Immature natural killer cell (primary cell): ENCODE measurements around the gene ATE1. TPM values are rescaled to one million over a fixed set of nuclear protein-coding genes. Genes with fewer than 3 reads are reported as not detected.
"Not testable (repeated sequence)": the region's sequence is repeated elsewhere in the genome, so short reads cannot be mapped to it uniquely, and the experiment has no call there.

Experiments used
- DNase-seq, 3 donors: peaks; one replicate each; pipeline ENCODE4 v3.0.0; 2022; ENCODE audit warnings: mixed read lengths in 1 of 3
- H3K27ac Mint-ChIP-seq, 6 donors: one replicate each; pipeline ENCODE4 v1.8.0; 2020; ENCODE audit warnings: mixed read lengths in 6 of 6, mild to moderate bottlenecking in 5 of 6, inconsistent platforms in 4 of 6, moderate library complexity in 3 of 6
- H3K27me3 Mint-ChIP-seq, 3 donors: one replicate each; pipeline ENCODE4 v1.8.0; 2020 to 2021; ENCODE audit warnings: low read depth in 3 of 3, mild to moderate bottlenecking in 3 of 3, mixed read lengths in 3 of 3, moderate library complexity in 3 of 3, inconsistent platforms in 1 of 3
- H3K36me3 Mint-ChIP-seq, 3 donors: one replicate each; pipeline ENCODE4 v1.8.0; 2020; ENCODE audit warnings: mixed read lengths in 3 of 3, inconsistent platforms in 2 of 3, mild to moderate bottlenecking in 2 of 3
- H3K4me1 Mint-ChIP-seq, 2 donors: one replicate each; pipeline ENCODE4 v1.8.0; 2020; ENCODE audit warnings: inconsistent platforms in 2 of 2, mild to moderate bottlenecking in 2 of 2, mixed read lengths in 2 of 2, moderate library complexity in 1 of 2
- H3K4me3 Mint-ChIP-seq, 5 donors: one replicate each; pipeline ENCODE4 v1.8.0; 2020; ENCODE audit warnings: mild to moderate bottlenecking in 5 of 5, mixed read lengths in 5 of 5, inconsistent platforms in 3 of 5, moderate library complexity in 3 of 5
- H3K9me3 Mint-ChIP-seq, 6 donors: one replicate each; pipeline ENCODE4 v1.8.0; 2020; ENCODE audit warnings: mild to moderate bottlenecking in 6 of 6, mixed read lengths in 6 of 6, inconsistent platforms in 4 of 6, moderate library complexity in 3 of 6
- polyA plus RNA-seq, 3 donors: library from polyadenylated mRNA; unstranded; fragments of 300-500 nt; fragmentation: Illumina TruSeq; gene quantifications; one replicate each; pipeline ENCODE4 v1.2.3, GENCODE V29; 2021

Gene ATE1
- polyA plus RNA-seq, 3 donors from 2014 or later: 16.9 to 34.5 (median 32.9) TPM

- Mint-ChIP-seq H3K27ac (no peak overlapping the region), H3K36me3 (peaks cover 6 to 17% (median 12%) of the 10 kb centered on the region in 3 donors), H3K9me3 (no peaks in the 10 kb centered on the region), H3K4me3 (no peak overlapping the region), H3K4me1 (no peaks in the 10 kb centered on the region), H3K27me3 (no peaks in the 10 kb centered on the region)
- DNase-seq: no peak
Measured at GRCh38 chr10:121949049-121949448, 21.2 kb upstream of the ATE1 start.

GRCh38 chr10:121947343-121948330 lies 19.8 kb upstream of the ATE1 start:
- Mint-ChIP-seq H3K4me1 (no peaks in the 10 kb centered on the region), H3K27ac (peak overlapping the region in 1 of 6 donors; percentile 16), H3K27me3 (peaks cover 0 to under 1% (median 0%) of the 10 kb centered on the region in 3 donors), H3K4me3 (no peak overlapping the region), H3K36me3 (peaks cover 3 to 11% (median 5%) of the 10 kb centered on the region in 3 donors), H3K9me3 (no peaks in the 10 kb centered on the region)
- no peak for DNase-seq

- no peak overlapping the region for H3K4me3 Mint-ChIP-seq
- DNase-seq: no peak
- H3K27ac Mint-ChIP-seq: no peak overlapping the region
- peaks cover 0 to 2% (median 0%) of the 10 kb centered on the region in 6 donors for H3K9me3 Mint-ChIP-seq
- H3K4me1 Mint-ChIP-seq: no peaks in the 10 kb centered on the region
- peaks cover 3 to 14% (median 4%) of the 10 kb centered on the region in 3 donors for H3K27me3 Mint-ChIP-seq
- H3K36me3 Mint-ChIP-seq: no peaks in the 10 kb centered on the region
Measured at GRCh38 chr10:121942749-121943416, 15.1 kb upstream of the ATE1 start.

- peaks cover 0 to 2% (median 0%) of the 10 kb centered on the region in 6 donors for H3K9me3 Mint-ChIP-seq
- H3K27ac Mint-ChIP-seq: no peak overlapping the region
- H3K4me3 Mint-ChIP-seq: no peak overlapping the region
- no peak for DNase-seq
- H3K4me1 Mint-ChIP-seq: no peaks in the 10 kb centered on the region
- H3K36me3 Mint-ChIP-seq: no peaks in the 10 kb centered on the region
- H3K27me3 Mint-ChIP-seq: peaks cover 3 to 14% (median 6%) of the 10 kb centered on the region in 3 donors
Measured at GRCh38 chr10:121941532-121941931, 13.7 kb upstream of the ATE1 start.

- Mint-ChIP-seq H3K9me3 (peaks cover 0 to 2% (median 0%) of the 10 kb centered on the region in 6 donors), H3K36me3 (no peaks in the 10 kb centered on the region), H3K27ac (no peak overlapping the region), H3K4me1 (no peaks in the 10 kb centered on the region), H3K4me3 (no peak overlapping the region), H3K27me3 (peaks cover 3 to 11% (median 3%) of the 10 kb centered on the region in 3 donors)
- no peak for DNase-seq
Measured at GRCh38 chr10:121936295-121936694, 8.5 kb upstream of the ATE1 start.

- H3K4me1 Mint-ChIP-seq: no peaks in the 10 kb centered on the region
- no peaks in the 10 kb centered on the region for H3K36me3 Mint-ChIP-seq
- DNase-seq: no peak
- peaks cover 1 to 8% (median 3%) of the 10 kb centered on the region in 3 donors for H3K27me3 Mint-ChIP-seq
- peaks cover 0 to 2% (median 0%) of the 10 kb centered on the region in 6 donors for H3K9me3 Mint-ChIP-seq
- peak overlapping the region in 1 of 6 donors; percentile 50 for H3K27ac Mint-ChIP-seq
- no peak overlapping the region for H3K4me3 Mint-ChIP-seq
Measured at GRCh38 chr10:121935702-121936101, 7.9 kb upstream of the ATE1 start.

- H3K27me3 Mint-ChIP-seq: peaks cover 0 to 11% (median 2%) of the 10 kb centered on the region in 3 donors
- peak overlapping the region in 4 of 5 donors; percentile 18 to 73 (median 37) for H3K4me3 Mint-ChIP-seq
- H3K27ac Mint-ChIP-seq: peak overlapping the region in 4 of 6 donors; percentile 61 to 76 (median 62)
- DNase-seq, H3K9me3 Mint-ChIP-seq, H3K36me3 Mint-ChIP-seq: not testable (repeated sequence)
- H3K4me1 Mint-ChIP-seq: peaks cover 17 to 28% of the 10 kb centered on the region in 2 donors
Measured at GRCh38 chr10:121930268-121931085, 2.6 kb upstream of the ATE1 start.

GRCh38 chr10:121929585-121930267 lies 1.9 kb upstream of the ATE1 start:
- not testable (repeated sequence) for DNase-seq, H3K36me3 Mint-ChIP-seq, H3K9me3 Mint-ChIP-seq
- Mint-ChIP-seq H3K4me1 (peaks cover 22 to 35% of the 10 kb centered on the region in 2 donors), H3K27me3 (peaks cover 0 to 12% (median 2%) of the 10 kb centered on the region in 3 donors), H3K27ac (peak overlapping the region in 4 of 6 donors; percentile 2 to 76 (median 62)), H3K4me3 (peak overlapping the region; percentile 38 to 73 (median 62))

- DNase-seq: no peak
- peaks cover 0 to 10% (median 2%) of the 10 kb centered on the region in 3 donors for H3K27me3 Mint-ChIP-seq
- H3K4me1 Mint-ChIP-seq: peaks cover 22 to 36% of the 10 kb centered on the region in 2 donors
- H3K9me3 Mint-ChIP-seq: no peaks in the 10 kb centered on the region
- H3K27ac Mint-ChIP-seq: peak overlapping the region; percentile 75 to 99 (median 87)
- peak overlapping the region; percentile 87 to 97 (median 94) for H3K4me3 Mint-ChIP-seq
- no peaks in the 10 kb centered on the region for H3K36me3 Mint-ChIP-seq
Measured at GRCh38 chr10:121928528-121928884, 675 bp upstream of the ATE1 start.

- Mint-ChIP-seq H3K27me3 (peaks cover 0 to 10% (median 0%) of the 10 kb centered on the region in 3 donors), H3K27ac (peak overlapping the region; percentile 83 to 98 (median 89)), H3K4me3 (peak overlapping the region; percentile 87 to 97 (median 93)), H3K36me3 (peaks cover 4 to 8% (median 5%) of the 10 kb centered on the region in 3 donors), H3K4me1 (peaks cover 22 to 44% of the 10 kb centered on the region in 2 donors), H3K9me3 (no peaks in the 10 kb centered on the region)
- no peak for DNase-seq
Measured at GRCh38 chr10:121927318-121927840, 452 bp downstream of the ATE1 start.

GRCh38 chr10:121926671-121927317 lies 1.0 kb downstream of the ATE1 start:
- peak overlapping the region; percentile 87 to 97 (median 93) for H3K4me3 Mint-ChIP-seq
- peaks cover 0 to 10% (median 0%) of the 10 kb centered on the region in 3 donors for H3K27me3 Mint-ChIP-seq
- peak overlapping the region; percentile 83 to 96 (median 89) for H3K27ac Mint-ChIP-seq
- DNase-seq: peak in 2 of 3 donors; percentile 34 to 40
- H3K36me3 Mint-ChIP-seq: peaks cover 4 to 9% (median 5%) of the 10 kb centered on the region in 3 donors
- H3K9me3 Mint-ChIP-seq: no peaks in the 10 kb centered on the region
- peaks cover 22 to 45% of the 10 kb centered on the region in 2 donors for H3K4me1 Mint-ChIP-seq

- Mint-ChIP-seq H3K4me3 (peak overlapping the region; percentile 23 to 87 (median 36)), H3K27me3 (peaks cover 0 to 10% (median 0%) of the 10 kb centered on the region in 3 donors), H3K9me3 (no peaks in the 10 kb centered on the region), H3K4me1 (peaks cover 22 to 45% of the 10 kb centered on the region in 2 donors), H3K27ac (peak overlapping the region in 2 of 6 donors; percentile 88 to 93), H3K36me3 (peaks cover 4 to 9% (median 5%) of the 10 kb centered on the region in 3 donors)
- DNase-seq: no peak
Measured at GRCh38 chr10:121926157-121926556, 1.7 kb downstream of the ATE1 start.
